Keratinocyte (primary cell): ENCODE data around the gene ANOS1.

Experiments used
- CTCF ChIP-seq, 3 experiments: IDR thresholded peaks in 1 of 3; conservative IDR thresholded peaks in 1 of 3; optimal IDR thresholded peaks in 1 of 3; 2 replicates in 2 of 3; 3 replicates in 1 of 3; pipeline versions ENCODE3 to v1.5.1; 2011; ENCODE audit warnings: low read length in 3 of 3, mild to moderate bottlenecking in 3 of 3, moderate library complexity in 2 of 3, control low read depth in 1 of 3, inconsistent platforms in 1 of 3; ENCODE audit not compliant: insufficient read depth in 2 of 3; ENCODE audit errors: extremely low read depth in 1 of 3
- EZH2 ChIP-seq: IDR thresholded peaks from one replicate; pipeline ENCODE4 v1.6.1; 2012; ENCODE audit warnings: inconsistent platforms, mild to moderate bottlenecking, low read length, moderate library complexity

GRCh38 chrX:8636497-8636896 lies 95.4 kb downstream of the ANOS1 start:
- TF ChIP-seq EZH2 = no peak
- TF ChIP-seq CTCF (optimal IDR thresholded peaks at IDR 0.05 in 1 of 3, IDR thresholded peaks at IDR 0.05 in 1 of 3, conservative IDR thresholded peaks at IDR 0.05 in 1 of 3; ENCODE audit: extremely low read depth in 1 of 3, insufficient read depth in 2 of 3, low read length in 3 of 3) = no peak
